BE2C (cell line): ENCODE measurements around the gene ELAVL2.

Experiments used
- DNase-seq: peaks from one replicate; pipeline ENCODE4 v3.0.0-alpha.2; 2020
- H3K27me3 ChIP-seq: fragments of 250-450 bp; sonication (Bioruptor Pico); 2 replicates; pipeline ENCODE4 v1.5.1; 2020; ENCODE audit warnings: mild to moderate bottlenecking
- H3K36me3 ChIP-seq: fragments of 250-450 bp; sonication (Bioruptor Pico); 2 replicates; pipeline ENCODE4 v1.5.1; 2020; ENCODE audit warnings: mild to moderate bottlenecking
- H3K4me1 ChIP-seq: fragments of 250-450 bp; sonication (Bioruptor Pico); 2 replicates; pipeline ENCODE4 v1.5.1; 2020
- H3K4me3 ChIP-seq: 2 replicates; pipeline ENCODE4 v1.5.1; 2011; ENCODE audit warnings: low read depth, low read length
- H3K9me3 ChIP-seq: fragments of 250-450 bp; sonication (Bioruptor Pico); 2 replicates; pipeline ENCODE4 v1.5.1; 2020
- CTCF ChIP-seq: IDR thresholded peaks from 2 replicates; pipeline ENCODE4 v1.5.1; 2012; ENCODE audit warnings: mild to moderate bottlenecking, low read depth, low read length

ELAVL2 gene

GRCh38 chr9:23693374-23693773 is 132.7 kb downstream of the ELAVL2 start:
- Histone ChIP-seq H3K9me3 (no peaks in the 10 kb centered on the region), H3K4me1 (no peaks in the 10 kb centered on the region), H3K4me3 (no peak overlapping the region), H3K36me3 (no peaks in the 10 kb centered on the region), H3K27me3 (no peaks in the 10 kb centered on the region)
- no peak for TF ChIP-seq CTCF
- DNase-seq = no peak

- no peak for DNase-seq
- Histone ChIP-seq H3K9me3 (no peaks in the 10 kb centered on the region), H3K27me3 (no peaks in the 10 kb centered on the region), H3K36me3 (no peaks in the 10 kb centered on the region), H3K4me1 (no peaks in the 10 kb centered on the region), H3K4me3 (no peak overlapping the region)
- no peak for TF ChIP-seq CTCF
These were observed 139.1 kb downstream of the ELAVL2 start for GRCh38 chr9:23686896-23687295.

- H3K4me1 ChIP-seq = no peaks in the 10 kb centered on the region
- no peak for DNase-seq
- H3K4me3 ChIP-seq = no peak overlapping the region
- TF ChIP-seq CTCF = no peak
- H3K9me3 ChIP-seq = no peaks in the 10 kb centered on the region
- H3K27me3 ChIP-seq = no peaks in the 10 kb centered on the region
- H3K36me3 ChIP-seq = no peaks in the 10 kb centered on the region
These were observed 139.8 kb downstream of the ELAVL2 start for GRCh38 chr9:23686257-23686656.

- Histone ChIP-seq H3K9me3 (no peaks in the 10 kb centered on the region), H3K4me1 (no peaks in the 10 kb centered on the region), H3K4me3 (no peak overlapping the region), H3K27me3 (no peaks in the 10 kb centered on the region), H3K36me3 (no peaks in the 10 kb centered on the region)
- DNase-seq = no peak
- no peak for TF ChIP-seq CTCF
These were observed 142.4 kb downstream of the ELAVL2 start for GRCh38 chr9:23683611-23684061.

- no peaks in the 10 kb centered on the region for H3K9me3 ChIP-seq
- no peaks in the 10 kb centered on the region for H3K4me1 ChIP-seq
- TF ChIP-seq CTCF = no peak
- no peaks in the 10 kb centered on the region for H3K27me3 ChIP-seq
- no peaks in the 10 kb centered on the region for H3K36me3 ChIP-seq
- no peak overlapping the region for H3K4me3 ChIP-seq
- DNase-seq = no peak
These were observed 143.1 kb downstream of the ELAVL2 start for GRCh38 chr9:23682891-23683431.

GRCh38 chr9:23682352-23682751 is 143.7 kb downstream of the ELAVL2 start:
- Histone ChIP-seq H3K27me3 (no peaks in the 10 kb centered on the region), H3K4me3 (no peak overlapping the region), H3K4me1 (no peaks in the 10 kb centered on the region), H3K36me3 (no peaks in the 10 kb centered on the region), H3K9me3 (no peaks in the 10 kb centered on the region)
- no peak for DNase-seq
- no peak for TF ChIP-seq CTCF
